GM12891 (cell line): ENCODE data around the gene EMILIN2.

ENCODE experiments used
- POLR2A ChIP-seq: IDR thresholded peaks from 2 replicates; pipeline ENCODE4 v1.6.1; 2011; ENCODE audit warnings: low read depth, low read length, control low read depth
- POLR2AphosphoS5 ChIP-seq: IDR thresholded peaks from 2 replicates; pipeline ENCODE4 v1.6.1; 2011; ENCODE audit warnings: low read depth, low read length, control low read depth
- POU2F2 ChIP-seq: IDR thresholded peaks from 2 replicates; pipeline ENCODE4 v1.6.1; 2011; ENCODE audit warnings: low read depth, mild to moderate bottlenecking, control low read depth, low read length, moderate library complexity
- TAF1 ChIP-seq: IDR thresholded peaks from 2 replicates; pipeline ENCODE4 v1.6.1; 2011; ENCODE audit warnings: low read depth, low read length, control low read depth

- TF ChIP-seq POLR2A (no peak), POLR2AphosphoS5 (no peak), TAF1 (no peak), POU2F2 (no peak)
Measured at GRCh38 chr18:2897448-2898185, 50.8 kb downstream of the EMILIN2 start.
